A549 (cell line): ENCODE results near the gene CERS2.

Source experiments
- EHMT2 ChIP-seq: fragments of 200-600 bp; sonication (generic); IDR thresholded peaks from 2 replicates; pipeline ENCODE4 v1.6.1; 2016; ENCODE audit warnings: antibody characterized with exemption, low read depth, mild to moderate bottlenecking, moderate library complexity
- USF2 ChIP-seq: fragments of 450-650 bp; IDR thresholded peaks from 2 replicates; pipeline ENCODE4 v1.6.1; 2014; ENCODE audit warnings: antibody characterized with exemption

GRCh38 chr1:151000408-151000807 lies 25.8 kb upstream of the CERS2 start:
- TF ChIP-seq EHMT2 = no peak
- no peak for TF ChIP-seq USF2
